Sciatic nerve (tissue), 2 donors: Measurements from ENCODE around the gene GPR15. TPM values are rescaled to one million over a fixed set of nuclear protein-coding genes. Genes with fewer than 3 reads are reported as not detected.

Source experiments
- ATAC-seq: fragments of 200-7000 bp; cut with Tn5 transposase; one replicate; pipeline ENCODE4 v1.9.1; 2020; ENCODE audit warnings: mild to moderate bottlenecking, moderate library complexity
- DNase-seq: peaks from one replicate; pipeline ENCODE4 v3.0.0-alpha.2; 2020; ENCODE audit warnings: low spot score
- intact Hi-C: fragments of 100-400 bp; cut with DNase I; formaldehyde crosslinking; loops from one replicate; pipeline ENCODE4 v1.14.2; 2022
- total RNA-seq: library from RNA; stranded (reverse); fragmentation: NEBNext Ultra II Directional; extraction: Animal tissue kit (Norgen Biotek cat#: 25700); gene quantifications from one replicate; pipeline ENCODE4 v1.2.1, GENCODE V29; 2021
- donor health status: DM: no; HTN: no; CAD: no.
- donor health status: DM: no; HTN: no; CAD: no.

The GPR15 gene
- 0.36 TPM for total RNA-seq

DNA sequence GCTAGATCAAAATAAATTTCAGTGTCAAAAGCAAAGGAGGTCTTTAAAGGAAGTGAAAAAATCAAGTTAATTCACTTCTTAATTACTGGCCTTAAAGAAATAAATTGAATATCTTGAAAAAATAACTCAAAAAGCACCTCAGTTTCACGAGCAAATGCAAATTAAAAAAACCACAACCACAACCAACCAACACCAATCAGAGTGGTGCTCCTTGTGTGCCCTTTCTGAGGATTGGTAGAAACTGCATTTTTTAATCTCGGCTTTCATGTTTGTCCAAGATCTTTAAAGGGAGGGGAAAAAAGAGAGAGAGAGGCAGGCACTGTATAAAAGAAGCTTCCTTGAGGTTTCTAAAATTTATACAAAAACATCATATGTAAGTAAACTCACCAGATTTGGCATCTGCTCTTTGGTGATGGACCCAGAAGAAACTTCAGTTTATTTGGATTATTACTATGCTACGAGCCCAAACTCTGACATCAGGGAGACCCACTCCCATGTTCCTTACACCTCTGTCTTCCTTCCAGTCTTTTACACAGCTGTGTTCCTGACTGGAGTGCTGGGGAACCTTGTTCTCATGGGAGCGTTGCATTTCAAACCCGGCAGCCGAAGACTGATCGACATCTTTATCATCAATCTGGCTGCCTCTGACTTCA, at the start of gene GPR15:
Gene GPR15 (plus strand): TSS at position 357 of the 653 bp plus-strand sequence. CDS start 56 bp downstream, at position 413.
- DNase-seq (no peak), ATAC-seq (no peak)
- intact Hi-C loops, result no loop called here

DNA sequence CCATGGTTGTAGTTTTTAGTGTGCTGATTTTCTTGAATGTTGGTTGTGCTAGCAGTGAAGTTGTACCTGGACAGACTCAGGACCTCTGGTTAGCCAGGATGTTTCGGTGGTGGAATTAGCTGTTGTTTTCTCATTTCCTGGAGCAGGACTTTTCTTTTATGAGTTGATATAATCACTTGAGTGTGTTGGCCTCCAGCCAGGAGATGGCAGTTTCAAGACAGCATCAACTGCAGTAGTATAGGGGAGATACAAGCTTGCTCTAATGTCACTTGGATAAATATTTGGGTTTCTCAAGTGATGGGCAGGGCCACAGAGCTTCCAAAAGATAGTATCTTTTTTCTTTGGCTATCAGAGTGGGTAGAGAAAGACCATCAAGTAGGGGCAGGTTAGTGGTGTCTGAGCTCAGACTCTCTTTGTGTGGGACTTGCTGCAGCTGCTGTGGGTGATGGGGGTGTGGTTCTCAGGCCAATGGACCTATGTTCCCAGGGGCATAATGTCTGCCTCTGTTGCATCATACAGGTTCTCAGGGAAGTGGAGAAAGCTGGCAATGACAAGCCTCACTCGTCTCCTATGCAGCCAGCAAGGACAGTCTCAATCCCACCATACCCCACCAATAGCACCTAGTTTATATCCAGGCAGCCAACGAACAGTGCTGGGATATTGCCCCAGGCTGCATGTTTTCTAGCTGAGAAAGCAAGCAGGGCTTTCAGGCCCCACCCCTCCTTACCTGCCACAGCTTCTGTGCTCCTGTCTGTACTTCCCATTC, 48.9 kb upstream of the GPR15 start:
- ATAC-seq (no peak), DNase-seq (no peak)
- intact Hi-C loops, result no loop called here

- DNase-seq (no peak), ATAC-seq (no peak)
- intact Hi-C loops, result no loop called here
Measured at GRCh38 chr3:98483626-98484025, 48.2 kb upstream of the GPR15 start.

GRCh38 chr3:98497381-98497780, 34.4 kb upstream of the GPR15 start, which contains the start of gene OR5K2:
Gene OR5K2 (plus strand): TSS chr3:98497681. CDS start chr3:98497681, 0 bp downstream.
- DNase-seq (no peak), ATAC-seq (no peak)
- intact Hi-C loops, result no loop called here

- DNase-seq (no peak), ATAC-seq (no peak)
- intact Hi-C loops, result no loop called here
Measured at GRCh38 chr3:98500019-98500418, 31.8 kb upstream of the GPR15 start.

- DNase-seq (no peak), ATAC-seq (no peak)
- intact Hi-C loops, result no loop called here
Measured at GRCh38 chr3:98501270-98501669, 30.5 kb upstream of the GPR15 start.

DNA sequence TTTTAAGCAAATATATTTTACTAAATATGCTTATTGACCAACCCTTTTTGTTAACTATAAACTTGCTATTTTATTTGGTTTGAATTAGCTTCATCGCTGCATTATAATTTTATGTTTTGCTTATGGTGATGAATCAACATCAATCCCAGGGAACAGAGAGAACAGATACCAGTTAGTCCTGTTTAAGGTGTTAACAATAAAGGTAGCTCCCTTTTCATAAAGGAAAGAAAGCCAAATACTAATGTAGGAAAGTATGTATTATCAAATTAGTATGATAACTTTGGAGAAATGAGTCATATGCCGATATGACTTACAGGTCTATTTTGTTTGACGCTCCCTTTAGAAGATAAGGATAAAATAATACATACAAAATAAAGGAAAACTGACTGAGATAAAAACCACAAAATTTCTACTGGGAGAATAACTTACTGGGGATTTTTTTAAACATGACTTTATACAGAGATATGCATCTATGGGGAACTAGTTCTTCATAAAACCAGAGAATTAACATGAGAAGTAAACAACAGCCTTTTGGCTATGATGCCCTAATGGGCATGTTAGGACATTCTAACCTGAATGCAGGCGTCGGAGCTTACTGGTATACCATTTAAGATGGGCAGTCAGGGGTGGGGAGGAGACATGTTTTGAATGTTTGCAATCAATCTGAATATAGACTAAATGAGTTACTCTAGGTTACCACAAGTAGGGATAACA, 29.8 kb upstream of the GPR15 start:
- intact Hi-C loops, result no loop called here
- DNase-seq (no peak), ATAC-seq (no peak)

GRCh38 chr3:98504539-98504938, 27.2 kb upstream of the GPR15 start:
- intact Hi-C loops, result no loop called here

DNA sequence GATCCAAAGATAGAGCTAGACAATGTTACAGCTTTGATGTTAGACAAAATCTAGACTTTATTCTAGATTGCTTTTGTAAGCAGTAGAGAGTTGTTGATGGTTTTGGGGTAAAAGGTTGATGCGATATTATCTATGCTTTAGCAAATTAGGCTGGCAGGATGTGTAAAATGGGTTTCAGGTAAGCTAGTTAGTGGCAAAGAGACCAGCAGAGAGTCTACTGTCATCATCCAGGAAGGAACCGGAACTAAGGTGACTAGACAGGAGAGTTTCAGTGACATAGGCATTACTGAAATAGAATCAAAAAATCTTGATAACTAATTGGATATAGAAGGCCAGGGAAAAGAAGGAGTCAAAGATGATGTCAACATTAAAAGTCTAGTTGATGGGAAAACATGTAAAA, 23.2 kb upstream of the GPR15 start:
- ATAC-seq (no peak), DNase-seq (no peak)
- intact Hi-C loops, result no loop called here

More at GRCh38 chr3:98504539-98504938, 27.2 kb upstream of the GPR15 start:
- ATAC-seq (no peak), DNase-seq (no peak)

DNA sequence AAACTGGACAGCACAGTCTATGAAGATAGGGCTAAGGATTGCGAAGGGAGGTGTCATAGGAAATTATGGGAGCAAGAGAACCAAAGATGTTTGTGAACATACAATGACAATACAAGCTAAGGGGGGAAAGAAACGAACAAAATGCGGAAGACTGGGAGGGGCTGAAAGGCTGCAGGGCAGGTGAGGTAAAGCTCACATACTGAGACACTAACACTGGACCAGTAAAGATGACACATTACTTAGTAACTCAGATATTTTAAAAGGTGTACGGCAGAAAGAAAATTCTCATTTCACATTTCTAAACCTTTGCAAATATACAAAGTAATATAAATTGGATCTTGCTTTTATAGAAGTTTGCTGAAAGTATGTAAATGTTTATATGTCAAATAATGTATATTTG, 19.2 kb upstream of the GPR15 start:
- ATAC-seq, result no peak
- DNase-seq, result no peak
- intact Hi-C loops, result no loop called here

DNA sequence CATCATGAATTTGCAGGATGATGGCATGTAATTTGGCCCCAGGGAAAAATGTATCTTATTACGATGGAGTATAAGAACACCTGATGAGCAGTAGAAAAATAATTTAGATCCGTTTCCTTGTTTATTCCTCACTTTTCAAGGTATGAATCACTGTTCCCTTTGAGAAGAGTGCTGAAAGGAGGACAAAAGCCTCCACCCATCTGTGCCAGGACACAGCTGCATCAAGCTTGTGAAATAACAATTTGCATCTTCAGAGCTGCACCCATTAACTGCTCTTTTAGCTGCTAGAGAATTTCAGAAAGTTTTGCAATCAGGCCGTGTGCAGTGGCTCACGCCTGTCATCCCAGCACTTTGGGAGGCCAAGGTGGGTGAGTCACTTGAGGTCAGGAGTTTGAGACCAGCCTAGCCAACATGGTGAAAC, 18.7 kb upstream of the GPR15 start:
- ATAC-seq (no peak), DNase-seq (no peak)
- intact Hi-C loops, result no loop called here

DNA sequence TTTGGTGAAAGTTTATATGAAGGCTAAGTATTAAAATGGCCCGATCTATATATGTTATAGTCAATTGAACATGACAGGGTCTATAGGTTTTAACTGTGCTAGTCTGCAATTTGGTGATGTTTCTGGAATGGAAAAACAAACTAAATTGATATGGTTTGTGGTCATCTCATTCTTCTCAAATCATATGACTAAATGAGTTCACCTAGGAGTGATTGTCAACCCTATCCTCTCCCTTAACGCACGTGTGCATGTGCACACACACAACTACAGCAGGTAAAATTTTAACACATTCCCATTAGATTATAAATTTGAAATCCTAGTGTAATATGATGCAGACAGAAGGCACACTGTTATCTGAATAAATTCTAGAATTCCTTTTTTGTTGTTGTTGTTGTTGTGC, 18.0 kb upstream of the GPR15 start:
- ATAC-seq (no peak), DNase-seq (no peak)
- intact Hi-C loops, result no loop called here

DNA sequence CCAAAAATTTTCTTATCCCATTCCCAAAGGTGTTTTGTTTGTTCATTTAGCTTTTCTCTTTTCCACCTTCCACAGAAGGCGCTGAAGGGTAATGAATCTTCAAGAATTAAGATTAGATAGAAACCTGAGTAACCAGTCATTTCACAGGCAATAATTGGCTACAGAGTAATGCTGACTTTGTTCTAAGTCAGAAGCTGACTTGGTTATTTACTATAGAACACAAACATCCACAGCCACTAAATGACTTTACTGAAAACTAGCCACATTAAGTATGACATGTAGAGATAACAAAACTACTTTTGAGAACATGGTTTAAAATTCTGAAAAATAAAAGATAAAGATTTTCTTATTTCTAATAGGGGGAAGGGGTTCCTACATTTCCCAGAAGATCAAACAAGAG, 16.8 kb upstream of the GPR15 start:
- intact Hi-C loops, result no loop called here
- no peak for DNase-seq
- ATAC-seq, result no peak

DNA sequence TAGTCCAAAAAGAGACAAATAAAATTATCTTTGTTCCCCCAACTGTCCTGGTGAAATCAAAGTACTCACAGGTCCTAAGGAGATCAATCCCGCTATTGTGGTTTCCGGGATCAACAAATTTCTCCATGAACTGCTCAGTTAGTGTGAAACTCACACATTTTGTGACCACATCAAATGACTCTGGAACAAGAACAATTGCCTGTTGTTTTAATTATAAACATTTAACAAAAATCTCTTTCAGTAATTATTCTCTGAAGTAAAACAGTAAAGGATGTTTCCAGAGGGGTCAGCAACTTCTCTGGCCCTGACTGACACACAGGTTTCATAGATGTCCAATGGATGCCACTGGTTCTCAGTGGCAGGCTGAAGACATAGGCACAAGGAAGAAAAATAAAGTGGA, 13.0 kb upstream of the GPR15 start:
- intact Hi-C loops, result no loop called here
- no peak for DNase-seq
- ATAC-seq, result no peak

- no peak for ATAC-seq
- DNase-seq, result no peak
- intact Hi-C loops, result no loop called here
Measured at GRCh38 chr3:98519351-98519750, 12.4 kb upstream of the GPR15 start.

- intact Hi-C loops, result no loop called here
- peak; percentile 58 for DNase-seq
- peak; percentile 25 for ATAC-seq
Measured at GRCh38 chr3:98521897-98522543, 9.8 kb upstream of the GPR15 start.

- intact Hi-C loops, result no loop called here
- DNase-seq (peak; percentile 98), ATAC-seq (peak; percentile 100)
Measured at GRCh38 chr3:98522544-98523281, 9.1 kb upstream of the GPR15 start, which contains the start of gene CLDND1. Gene CLDND1 (minus strand): TSS chr3:98522902. CDS start chr3:98521424, 1,478 bp downstream.

- DNase-seq (no peak), ATAC-seq (no peak)
- intact Hi-C loops, result no loop called here
Measured at GRCh38 chr3:98525494-98525893, 6.3 kb upstream of the GPR15 start.
